NOMO-1 treated with DMSO at 0.1 percent for 48 hours (cell line): ENCODE data around the gene VPS54.
A peak's percentile ranks its signal among the peaks of the same experiment; 100 is the strongest.
"Not testable (repeated sequence)": the region's sequence is repeated elsewhere in the genome, so short reads cannot be mapped to it uniquely, and the experiment has no call there.

ENCODE experiments used
- DNase-seq: peaks from one replicate; lab custom pipeline; 2025; ENCODE audit not compliant: unreplicated experiment; lab: John Stamatoyannopoulos, UW

The VPS54 gene

DNA sequence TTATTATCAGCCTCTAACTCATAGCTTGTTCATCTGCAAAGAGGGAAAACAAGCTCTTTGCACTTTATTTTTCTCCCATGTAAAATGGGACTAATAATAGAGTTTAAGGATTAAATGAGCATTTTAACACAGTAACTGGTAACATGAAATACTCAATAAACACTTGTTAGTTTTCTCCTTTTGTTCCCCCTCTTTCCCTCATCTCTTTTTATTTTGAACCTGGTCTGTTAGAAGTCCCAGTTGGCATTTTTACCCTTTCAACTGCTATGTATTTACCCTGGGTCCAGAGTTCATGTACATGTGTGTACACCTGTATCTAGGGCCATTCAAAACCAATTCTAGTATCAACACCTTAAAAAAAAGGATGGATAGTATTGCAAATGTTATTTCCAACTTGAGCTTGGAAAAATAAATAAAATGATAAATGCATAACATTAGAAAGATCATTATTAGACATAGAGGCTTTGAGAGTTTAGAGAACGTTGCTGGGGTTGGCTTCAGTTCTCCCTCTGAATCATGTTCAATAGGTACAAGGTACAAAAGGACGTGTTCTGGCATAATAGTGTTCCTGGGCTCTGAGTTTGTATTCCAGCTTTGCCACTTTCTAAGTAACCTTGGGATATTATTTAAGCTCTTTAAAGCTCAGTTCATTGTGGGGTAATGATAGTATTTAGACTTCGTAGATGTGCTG lies 5.2 kb upstream of the VPS54 start:
- no peak for DNase-seq

DNA sequence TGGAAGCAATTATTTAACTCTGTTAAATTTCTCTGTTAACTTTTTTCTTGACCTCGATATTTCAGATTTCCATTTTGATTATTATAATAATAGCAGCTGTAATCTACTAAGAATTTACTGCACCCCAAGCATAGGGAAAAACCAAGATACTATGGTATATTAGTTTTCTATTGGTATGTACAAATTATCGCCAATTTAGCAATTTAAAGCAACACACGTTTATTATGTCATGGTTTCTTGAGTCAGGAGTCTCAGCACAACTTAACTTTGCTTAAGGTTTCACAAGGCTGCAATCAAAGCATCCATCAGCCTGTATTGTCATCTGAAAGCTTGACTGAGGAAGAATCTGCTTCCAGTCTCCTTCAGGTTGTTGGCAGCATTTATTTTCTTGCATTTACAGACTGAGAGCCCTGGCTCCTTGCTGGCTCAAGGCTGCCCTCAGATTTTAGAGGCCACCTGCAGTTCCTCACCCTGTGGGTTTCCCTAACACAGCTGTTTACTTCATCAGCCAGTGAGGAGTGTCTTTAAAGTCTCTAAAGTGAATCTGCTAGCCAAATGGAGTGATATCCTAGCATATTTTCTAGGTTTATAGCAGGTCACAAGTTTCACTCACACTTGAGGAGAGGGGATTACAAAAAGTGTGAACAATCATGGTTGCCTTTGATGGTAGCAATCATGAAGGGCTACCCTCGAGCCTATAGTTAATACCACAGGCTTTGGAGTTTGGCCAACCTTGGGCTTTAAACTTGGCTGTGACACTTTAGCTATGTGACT lies 4.4 kb upstream of the VPS54 start:
- no peak for DNase-seq

DNA sequence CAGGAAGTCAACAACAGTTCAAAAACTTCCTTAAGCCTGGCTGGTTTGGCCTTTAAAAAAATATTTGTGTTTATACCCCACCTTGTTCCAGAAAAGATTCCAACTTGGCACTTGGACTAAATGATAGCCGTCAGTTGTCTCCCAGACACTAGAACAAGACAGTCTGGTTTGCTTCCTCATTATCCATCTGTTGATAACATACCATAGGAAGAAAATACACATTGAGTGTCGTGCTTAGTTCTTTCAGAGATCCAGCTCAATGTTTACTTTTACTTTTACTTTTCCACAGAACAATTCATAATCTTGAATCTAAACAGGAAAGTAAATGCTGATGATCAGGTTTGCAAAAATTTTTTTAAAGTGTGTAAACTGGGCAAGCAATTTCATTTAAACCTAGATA lies 2.4 kb upstream of the VPS54 start:
- no peak for DNase-seq

DNA sequence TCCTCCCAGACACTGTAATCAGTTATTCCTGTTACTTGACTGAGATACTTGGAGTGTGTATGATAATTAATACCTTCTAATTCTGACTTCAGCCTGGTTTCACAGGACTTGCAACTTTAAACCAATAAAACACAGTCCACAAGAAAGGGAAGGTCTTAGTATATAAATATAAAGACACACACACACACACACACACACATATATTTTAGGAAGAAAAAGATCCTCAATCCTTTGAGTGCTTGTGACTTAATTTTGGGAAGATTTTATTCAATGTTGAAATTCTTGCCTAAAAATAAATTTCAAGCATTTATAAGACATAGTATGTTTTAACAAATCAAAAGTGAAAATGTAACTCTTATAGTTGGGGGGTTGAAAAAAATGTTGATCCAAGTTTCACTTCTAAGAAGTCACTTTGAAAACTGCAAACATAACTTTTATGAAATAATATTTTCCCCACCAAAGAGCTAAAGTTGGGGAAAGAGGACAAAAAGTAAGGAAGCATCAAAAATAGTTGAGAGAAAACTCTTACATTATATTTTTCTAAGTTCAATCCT lies 824 bp upstream of the VPS54 start:
- no peak for DNase-seq

DNA sequence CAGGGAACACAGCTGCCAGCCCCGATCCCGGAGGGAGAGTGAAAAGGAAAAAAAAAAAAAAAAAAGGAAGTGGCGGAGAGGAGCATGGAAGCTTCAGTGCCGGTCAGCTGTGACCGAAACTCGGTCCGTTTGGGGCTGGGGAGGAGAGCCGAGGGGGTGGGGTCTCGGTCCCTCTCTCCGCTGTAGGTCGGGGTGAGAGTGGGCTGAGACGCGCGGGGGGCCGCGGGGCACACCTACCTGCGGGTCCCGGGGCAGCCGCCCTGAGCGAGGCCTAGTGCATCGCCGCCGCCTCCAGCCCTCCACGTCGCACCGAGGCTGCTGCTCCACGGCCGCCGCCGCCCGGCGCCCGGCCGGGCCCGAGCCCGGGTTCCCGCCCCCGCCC lies 536 bp downstream of the VPS54 start:
- peak; percentile 42 for DNase-seq

DNA sequence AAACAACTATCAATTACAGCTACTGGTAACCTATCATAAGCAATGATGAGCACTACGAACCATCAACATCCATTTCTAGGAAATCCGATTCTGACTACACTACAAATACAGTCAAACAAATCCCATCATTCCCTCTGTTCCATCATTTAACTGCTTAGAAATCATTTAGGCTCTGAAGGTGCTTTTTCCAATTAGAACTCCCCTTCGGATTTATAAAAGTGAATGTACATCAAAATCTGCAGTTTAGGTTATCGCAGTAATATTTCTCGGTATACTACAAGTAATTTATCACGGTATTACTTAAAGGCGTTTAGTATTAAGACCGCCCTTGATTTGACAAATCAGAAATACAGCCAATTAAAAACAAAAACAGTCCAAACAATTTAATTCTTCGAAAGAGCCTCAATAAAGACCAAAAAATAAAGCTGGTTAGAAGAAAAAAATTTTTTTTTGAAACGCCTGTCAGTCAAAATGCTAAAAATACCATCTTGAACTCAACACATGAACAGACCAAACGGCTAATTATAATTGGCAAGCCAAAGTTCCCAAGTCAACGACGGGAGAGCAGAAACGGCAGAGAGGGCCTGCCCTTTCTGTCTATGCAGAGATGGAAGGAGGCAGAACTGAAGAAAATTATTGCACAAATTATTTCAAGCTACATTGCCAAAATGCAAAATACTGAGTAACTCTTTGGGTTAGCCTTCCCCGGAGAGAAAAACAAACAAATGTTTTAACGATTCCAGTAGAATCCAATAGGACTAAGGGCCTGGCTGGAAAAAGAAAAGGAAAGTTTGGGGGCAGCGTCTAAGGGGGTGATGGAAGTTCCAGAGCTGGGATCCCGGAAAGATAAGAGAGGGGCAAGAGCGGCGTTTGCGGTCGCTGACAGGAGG lies 1.2 kb downstream of the VPS54 start:
- peak; percentile 40 for DNase-seq

DNA sequence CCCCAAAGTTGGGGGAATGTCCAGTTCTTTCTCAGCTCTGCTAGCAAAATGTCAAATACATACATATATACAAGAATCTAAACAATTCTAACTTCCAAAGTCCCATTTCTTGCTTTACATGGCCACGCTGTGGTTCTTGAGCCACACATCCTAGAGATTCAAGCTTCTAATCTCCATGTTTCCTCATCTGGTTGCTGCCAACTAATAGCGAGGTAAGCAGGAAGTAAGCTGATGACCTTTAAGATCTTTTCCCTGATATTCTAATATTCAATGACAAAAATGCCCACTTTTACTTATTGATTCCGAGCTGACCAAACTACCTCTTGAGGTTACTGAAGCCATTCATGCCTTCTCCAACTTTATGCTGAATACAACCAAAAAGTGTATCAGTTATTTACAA lies 3.3 kb downstream of the VPS54 start:
- DNase-seq, result no peak

DNA sequence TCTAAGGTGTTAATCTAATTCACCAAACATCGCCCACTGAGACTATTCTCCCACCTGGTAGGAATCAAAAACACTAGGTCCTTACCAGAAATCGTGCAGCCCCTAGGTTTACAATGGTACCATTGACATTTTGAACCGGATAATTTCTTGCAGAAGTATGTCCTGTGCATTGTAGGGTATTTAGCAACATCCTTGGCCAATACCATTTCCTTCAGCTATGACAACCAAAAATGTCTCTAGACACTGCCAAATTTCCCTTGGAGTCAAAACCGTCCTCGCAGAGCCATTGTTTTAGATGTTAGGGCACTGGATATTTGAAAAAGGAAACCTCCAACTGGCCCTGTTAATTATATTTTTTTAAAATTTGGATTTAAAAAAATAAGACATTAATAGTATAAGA lies 3.8 kb downstream of the VPS54 start:
- DNase-seq, result no peak

DNA sequence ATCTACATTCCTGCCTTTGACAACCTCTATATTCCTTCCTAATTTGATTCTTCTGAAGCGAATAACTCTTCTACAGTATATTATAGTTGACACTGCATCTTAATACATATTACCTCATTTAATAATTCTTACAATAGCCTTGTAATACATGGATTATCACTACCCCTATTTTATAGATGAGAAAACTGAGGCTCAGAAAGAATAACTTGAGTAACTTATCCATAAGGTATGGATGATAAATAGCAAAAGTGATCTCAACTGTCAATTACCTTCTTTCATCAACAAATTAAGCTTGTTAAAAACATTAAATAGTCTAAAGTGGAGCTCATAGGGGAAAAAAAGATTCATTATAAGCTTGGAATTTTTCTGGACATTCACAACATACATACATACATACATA lies 4.6 kb downstream of the VPS54 start:
- DNase-seq, result no peak

DNA sequence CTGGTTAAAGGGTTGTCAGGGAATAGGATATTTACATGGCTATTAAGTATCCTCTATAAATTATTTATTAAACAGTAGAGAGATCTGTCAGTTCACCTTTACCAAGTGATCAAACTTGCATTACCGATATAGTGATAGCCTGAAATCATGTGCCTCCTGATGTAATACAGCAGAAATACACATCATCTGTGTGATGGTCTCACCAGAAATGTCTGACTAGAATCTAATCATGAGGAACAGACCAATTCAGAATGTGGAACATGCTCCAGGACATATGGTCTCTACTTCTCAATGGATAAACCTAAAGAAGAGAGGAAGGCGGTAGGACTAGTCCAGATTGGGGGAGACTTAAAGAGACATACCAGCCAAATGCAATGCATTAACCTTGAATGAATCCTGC lies 6.2 kb downstream of the VPS54 start:
- no peak for DNase-seq

DNA sequence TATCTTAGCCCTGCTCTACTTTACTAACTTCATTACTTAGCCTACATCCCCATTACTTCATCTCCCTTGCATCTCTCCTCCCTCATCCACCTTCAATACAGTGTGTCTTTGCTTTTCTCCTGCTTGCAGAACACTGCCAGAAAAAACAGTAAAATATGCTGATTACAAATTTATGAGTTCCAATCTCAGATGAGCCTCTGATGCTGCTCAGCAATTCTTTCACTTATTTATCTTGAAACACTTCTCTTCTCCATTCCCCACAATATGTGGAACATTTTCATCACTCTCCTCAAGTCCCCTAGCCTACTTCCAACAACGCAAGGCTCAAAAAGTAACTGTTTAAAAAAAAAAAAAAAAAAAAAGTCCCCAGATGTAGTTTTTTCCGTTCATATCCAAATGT lies 7.1 kb downstream of the VPS54 start:
- no peak for DNase-seq

DNA sequence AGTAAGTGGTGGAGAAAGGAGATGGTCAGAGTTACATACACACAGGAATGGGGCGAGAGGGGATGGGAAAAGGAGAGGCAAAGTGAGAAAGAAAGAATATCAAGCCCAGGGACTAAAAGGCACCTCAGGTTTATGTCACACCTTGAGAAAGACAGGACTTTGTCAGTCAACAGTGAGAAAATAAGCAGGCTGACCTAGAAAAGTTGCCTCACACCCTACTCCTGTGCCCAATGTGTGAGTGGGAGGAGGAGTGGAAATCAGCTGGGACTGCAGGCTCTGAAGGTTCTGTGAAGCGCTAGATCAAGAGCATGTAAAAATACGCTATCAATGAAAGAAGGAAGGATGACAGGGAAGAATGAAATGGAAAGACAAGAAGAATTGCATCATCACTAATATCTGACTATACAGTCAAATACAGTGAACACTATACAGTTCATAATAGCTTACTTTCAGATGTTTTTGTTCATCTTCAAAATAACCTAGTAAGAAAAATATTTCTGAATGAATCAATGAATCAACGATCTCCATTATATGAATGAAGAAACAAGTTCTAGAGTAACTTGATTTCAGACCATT lies 10.7 kb downstream of the VPS54 start:
- DNase-seq, result no peak

DNA sequence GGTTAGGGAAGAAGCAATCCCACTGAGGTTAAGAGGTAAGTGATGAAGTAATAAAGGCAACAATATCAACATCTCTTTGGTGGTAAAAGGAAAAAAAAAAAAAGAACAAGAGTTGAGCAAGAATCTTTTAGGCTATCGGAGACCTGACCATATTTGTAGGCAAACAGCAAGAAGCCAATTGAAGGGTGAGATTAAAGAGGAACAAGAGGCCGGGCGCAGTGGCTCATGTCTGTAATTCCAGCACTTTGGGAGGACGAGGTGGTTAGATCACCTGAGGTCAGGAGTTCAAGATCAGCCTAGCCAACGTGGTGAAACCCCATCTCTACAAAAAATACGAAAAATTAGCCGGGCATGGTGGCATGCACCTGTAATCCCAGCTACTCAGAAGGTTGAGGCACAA lies 11.3 kb downstream of the VPS54 start:
- no peak for DNase-seq

DNA sequence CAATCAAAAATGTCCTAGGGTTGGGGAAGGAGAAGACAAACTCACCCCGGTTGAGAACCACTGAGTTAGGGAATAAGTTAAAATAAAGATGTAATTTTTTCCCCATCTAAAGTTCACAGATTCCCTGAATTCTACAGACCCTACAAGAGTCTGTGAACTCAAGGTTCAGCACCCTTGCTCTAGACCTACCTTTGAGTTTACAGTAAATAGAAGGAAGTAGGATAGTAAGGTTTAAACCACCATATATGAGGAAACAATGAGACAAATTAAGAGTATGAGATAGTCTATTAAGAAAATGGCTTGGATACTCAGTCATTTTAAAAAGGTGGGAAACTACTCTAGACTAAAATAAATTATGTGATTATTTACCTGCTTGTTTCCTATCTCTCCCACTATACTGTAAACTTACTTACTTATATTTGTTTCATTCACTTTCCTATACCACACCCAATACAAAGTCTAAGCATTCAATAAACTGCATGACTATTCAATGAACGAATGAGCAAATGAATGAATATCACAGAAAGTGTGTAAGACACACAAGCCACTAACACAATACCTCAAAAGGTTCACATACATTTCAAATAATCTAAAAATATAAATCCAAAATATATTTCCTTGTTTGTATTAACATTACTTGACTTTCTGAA lies 13.4 kb downstream of the VPS54 start:
- DNase-seq, result no peak

DNA sequence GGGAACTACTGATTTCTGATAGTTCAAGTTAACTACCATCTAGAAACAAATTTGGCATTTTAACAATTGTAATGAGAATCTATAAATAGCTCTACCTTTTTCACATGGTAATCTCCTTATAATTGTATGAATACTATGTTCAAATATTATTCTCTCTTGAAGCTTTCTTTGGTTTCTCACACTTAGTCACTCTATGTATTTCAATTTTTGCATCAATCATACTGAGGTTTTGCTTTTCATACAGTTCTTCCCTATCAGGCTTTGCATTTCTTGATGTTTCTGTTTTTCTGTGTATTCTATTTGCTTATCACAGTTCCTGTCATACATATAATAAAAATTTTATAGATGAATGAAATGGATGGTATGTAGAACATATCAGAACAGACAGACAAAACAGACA lies 16.0 kb downstream of the VPS54 start:
- DNase-seq, result no peak

DNA sequence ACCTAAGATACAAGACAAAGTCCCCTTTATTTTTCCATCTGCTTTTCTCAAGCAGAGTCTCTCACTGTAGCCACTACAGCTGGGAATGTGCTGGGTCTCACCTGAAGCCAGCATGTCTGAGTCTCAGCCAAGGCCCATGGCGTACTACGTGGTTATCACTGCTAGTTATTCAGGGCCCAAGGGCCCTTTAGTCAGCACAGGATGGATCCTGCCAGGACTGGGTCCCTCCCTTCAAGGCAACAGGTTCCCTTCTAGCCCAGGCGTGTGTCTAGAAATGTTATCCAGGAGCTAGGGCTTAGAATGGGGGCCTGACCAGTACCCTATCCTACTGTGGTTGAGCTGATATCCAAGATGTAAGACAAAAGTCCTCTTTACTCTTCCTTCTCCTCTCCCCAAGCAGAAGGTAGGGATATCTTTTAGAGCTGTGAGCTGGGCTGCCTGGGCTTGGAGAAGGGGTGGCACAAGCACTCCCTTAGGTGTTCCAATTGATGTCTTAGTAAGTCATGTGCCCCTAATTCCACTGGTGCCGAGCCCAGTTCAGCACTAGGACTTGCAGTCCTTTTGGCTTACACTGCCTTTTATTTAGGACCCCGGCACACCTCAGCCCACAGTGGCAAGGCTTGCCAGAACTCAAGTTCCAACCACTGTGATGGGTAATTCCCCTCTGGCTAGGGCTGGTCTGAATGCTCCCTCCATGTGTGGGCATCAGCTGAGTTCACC lies 17.7 kb downstream of the VPS54 start:
- no peak for DNase-seq

DNA sequence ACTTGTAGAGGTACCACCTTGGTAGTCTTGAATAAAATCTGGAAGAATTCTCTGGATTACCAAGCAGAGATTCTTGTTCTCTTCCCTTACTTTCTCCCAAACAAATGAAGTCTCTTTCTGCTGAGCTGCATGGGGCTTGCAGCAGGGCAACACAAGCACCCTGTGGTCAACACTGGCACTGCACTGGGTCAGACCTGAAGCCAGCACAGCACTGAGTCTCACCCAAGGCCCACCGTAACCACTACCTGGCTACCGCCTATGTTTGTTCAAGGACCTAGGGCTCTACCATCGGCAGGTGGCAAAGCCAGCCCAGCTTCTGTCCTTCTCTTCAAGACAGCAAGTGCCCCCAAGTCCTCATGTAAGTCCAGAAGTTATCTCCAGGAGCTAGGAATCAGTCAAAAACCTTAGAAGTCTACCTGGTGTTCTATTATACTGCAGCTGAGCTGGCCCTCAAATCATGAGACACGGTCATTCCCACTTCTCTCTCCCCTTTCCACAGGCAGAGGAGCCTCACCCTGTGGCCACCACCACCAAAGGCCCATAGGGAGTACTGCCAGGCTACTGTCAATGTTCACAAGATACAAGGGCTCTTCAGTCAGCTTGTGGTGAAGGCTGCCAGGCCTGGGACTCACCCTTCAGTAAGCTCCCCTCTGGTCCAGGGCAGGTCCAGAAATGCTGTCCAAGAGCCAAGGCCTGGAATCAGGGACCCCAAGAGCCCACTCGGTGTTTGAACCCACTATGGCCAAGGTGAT lies 18.4 kb downstream of the VPS54 start:
- DNase-seq, result no peak

DNA sequence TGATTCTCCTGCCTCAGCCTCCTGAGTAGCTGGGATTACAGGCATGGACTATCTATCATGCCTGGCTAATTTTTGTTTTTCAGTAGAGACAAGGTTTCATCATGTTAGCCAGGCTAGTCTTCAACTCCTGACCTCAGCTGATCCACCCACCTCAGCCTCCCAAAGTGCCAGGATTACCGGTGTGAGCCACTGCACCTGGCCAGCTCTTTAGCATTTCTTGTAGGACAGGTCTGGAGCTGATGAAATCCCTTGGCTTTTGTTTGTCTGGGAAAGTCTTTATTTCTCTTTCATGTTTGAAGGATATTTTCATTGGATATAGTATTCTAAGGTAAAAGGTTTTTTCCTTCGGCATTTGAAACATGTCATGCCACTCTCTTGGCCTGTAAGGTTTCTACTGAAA lies 20.2 kb downstream of the VPS54 start:
- DNase-seq, result no peak

DNA sequence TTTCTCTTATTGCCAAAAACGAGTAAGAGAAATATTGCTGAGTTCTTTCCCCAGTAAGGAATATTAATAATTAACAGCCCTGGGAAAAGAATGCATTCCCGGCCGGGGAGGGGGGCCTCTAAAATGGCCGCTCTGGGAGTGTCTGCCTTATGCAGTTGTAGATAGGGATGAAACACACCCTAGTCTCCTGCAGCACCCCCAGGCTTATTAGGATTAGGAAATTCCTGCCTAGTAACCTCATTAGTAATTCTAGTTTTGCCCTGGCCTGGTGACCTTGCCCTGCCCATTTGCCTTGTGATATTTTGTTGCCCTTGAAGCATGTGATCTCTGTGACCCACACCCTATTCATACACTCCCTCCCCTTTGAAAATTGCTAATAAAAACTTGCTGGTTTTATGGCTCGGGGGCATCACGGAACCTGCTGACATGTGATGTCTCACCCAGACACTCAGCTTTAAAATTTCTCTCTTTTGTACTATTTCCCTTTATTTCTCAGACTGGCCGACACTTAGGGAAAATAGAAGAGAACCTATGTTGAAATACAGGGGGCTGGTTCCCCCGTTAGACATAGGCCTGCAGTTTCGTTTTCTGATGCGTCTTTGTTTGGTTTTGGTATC lies 22.5 kb downstream of the VPS54 start:
- DNase-seq, result not testable (repeated sequence)
